Thyroid gland (tissue), 4 donors: ENCODE data around the gene PSKH1.

Source experiments
- POLR2A ChIP-seq, 2 donors: fragments of 450-650 bp; IDR thresholded peaks; one replicate each; pipeline ENCODE4 v1.6.1; 2017; ENCODE audit warnings: antibody characterized with exemption in 2 of 2, mild to moderate bottlenecking in 2 of 2, moderate library complexity in 1 of 2
- TF ChIP-seq, protein P1 (sequence below), 6 experiments: fragments of 200-600 bp in 3 of 6; fragments of 450-650 bp in 3 of 6; sonication (generic) in 3 of 6; IDR thresholded peaks; one replicate each; pipeline ENCODE4 v1.5.1; 2016 to 2019; ENCODE audit warnings: antibody characterized with exemption in 6 of 6, mild to moderate bottlenecking in 2 of 6, inconsistent platforms in 1 of 6, moderate library complexity in 1 of 6

GRCh38 chr16:67860589-67861398 is 32.3 kb upstream of the PSKH1 start:
- TF ChIP-seq, protein P1, sequence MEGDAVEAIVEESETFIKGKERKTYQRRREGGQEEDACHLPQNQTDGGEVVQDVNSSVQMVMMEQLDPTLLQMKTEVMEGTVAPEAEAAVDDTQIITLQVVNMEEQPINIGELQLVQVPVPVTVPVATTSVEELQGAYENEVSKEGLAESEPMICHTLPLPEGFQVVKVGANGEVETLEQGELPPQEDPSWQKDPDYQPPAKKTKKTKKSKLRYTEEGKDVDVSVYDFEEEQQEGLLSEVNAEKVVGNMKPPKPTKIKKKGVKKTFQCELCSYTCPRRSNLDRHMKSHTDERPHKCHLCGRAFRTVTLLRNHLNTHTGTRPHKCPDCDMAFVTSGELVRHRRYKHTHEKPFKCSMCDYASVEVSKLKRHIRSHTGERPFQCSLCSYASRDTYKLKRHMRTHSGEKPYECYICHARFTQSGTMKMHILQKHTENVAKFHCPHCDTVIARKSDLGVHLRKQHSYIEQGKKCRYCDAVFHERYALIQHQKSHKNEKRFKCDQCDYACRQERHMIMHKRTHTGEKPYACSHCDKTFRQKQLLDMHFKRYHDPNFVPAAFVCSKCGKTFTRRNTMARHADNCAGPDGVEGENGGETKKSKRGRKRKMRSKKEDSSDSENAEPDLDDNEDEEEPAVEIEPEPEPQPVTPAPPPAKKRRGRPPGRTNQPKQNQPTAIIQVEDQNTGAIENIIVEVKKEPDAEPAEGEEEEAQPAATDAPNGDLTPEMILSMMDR (IDR thresholded peaks at IDR 0.05): no peak
- TF ChIP-seq POLR2A (IDR thresholded peaks at IDR 0.05): no peak
